Prostate gland (tissue), 2 donors: Measurements from ENCODE around the gene SYTL2.
"Not testable (repeated sequence)": the region's sequence is repeated elsewhere in the genome, so short reads cannot be mapped to it uniquely, and the experiment has no call there.

Experiments
- POLR2A ChIP-seq: fragments of 450-650 bp; IDR thresholded peaks from one replicate; pipeline ENCODE4 v1.6.1; 2016; ENCODE audit warnings: antibody characterized with exemption, mild to moderate bottlenecking
- POLR2AphosphoS5 ChIP-seq: sonication (generic); formaldehyde crosslinking; IDR thresholded peaks from one replicate; pipeline ENCODE4 v1.6.1; 2017; ENCODE audit warnings: antibody characterized with exemption
- TF ChIP-seq, protein P1 (sequence below), 4 experiments: fragments of 200-600 bp in 2 of 4; fragments of 450-650 bp in 2 of 4; sonication (generic) in 2 of 4; IDR thresholded peaks; 1 replicate in 3 of 4; 2 replicates in 1 of 4; pipeline ENCODE4 v1.5.1; 2016 to 2019; ENCODE audit warnings: antibody characterized with exemption in 4 of 4, mild to moderate bottlenecking in 2 of 4, moderate library complexity in 2 of 4

GRCh38 chr11:85654343-85654742, 156.6 kb downstream of the SYTL2 start:
- TF ChIP-seq, protein P1, sequence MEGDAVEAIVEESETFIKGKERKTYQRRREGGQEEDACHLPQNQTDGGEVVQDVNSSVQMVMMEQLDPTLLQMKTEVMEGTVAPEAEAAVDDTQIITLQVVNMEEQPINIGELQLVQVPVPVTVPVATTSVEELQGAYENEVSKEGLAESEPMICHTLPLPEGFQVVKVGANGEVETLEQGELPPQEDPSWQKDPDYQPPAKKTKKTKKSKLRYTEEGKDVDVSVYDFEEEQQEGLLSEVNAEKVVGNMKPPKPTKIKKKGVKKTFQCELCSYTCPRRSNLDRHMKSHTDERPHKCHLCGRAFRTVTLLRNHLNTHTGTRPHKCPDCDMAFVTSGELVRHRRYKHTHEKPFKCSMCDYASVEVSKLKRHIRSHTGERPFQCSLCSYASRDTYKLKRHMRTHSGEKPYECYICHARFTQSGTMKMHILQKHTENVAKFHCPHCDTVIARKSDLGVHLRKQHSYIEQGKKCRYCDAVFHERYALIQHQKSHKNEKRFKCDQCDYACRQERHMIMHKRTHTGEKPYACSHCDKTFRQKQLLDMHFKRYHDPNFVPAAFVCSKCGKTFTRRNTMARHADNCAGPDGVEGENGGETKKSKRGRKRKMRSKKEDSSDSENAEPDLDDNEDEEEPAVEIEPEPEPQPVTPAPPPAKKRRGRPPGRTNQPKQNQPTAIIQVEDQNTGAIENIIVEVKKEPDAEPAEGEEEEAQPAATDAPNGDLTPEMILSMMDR (IDR thresholded peaks at IDR 0.05) = not testable (repeated sequence)
- TF ChIP-seq POLR2AphosphoS5, POLR2A: not testable (repeated sequence)
